ENCODE measurements around the gene GSTCD.

GSTCD gene

DNA sequence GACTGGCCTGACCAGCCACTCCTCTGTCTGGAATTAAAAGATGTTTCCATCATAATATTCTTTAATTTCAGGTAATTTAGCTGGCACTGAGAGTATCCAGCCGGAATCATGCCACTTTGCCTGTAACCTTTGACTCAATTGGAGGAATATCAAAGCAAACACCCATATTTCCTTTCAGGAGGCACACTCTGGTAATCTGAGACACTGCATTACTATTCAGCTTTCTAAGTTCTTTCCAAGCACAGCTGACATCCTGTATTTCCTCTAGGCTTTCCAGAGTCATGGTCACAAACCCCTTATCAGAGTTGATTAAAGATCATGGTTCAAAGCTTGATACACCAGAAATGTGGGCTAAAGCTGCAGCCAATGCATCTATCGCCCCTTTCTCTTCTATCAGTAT, 29.4 kb upstream of the GSTCD start:
- no peak overlapping the region for H3K4me3 ChIP-seq (ENCODE audit: low read length, poor library complexity, severe bottlenecking)
- no peaks in the 10 kb centered on the region for H3K79me2 ChIP-seq (ENCODE audit: insufficient read depth, low read length)
- no peaks in the 10 kb centered on the region for H3K4me1 ChIP-seq (ENCODE audit: insufficient read depth, low read length, poor library complexity, severe bottlenecking)
- H3K27me3 ChIP-seq (ENCODE audit: insufficient read depth, low read length, poor library complexity, severe bottlenecking), result no peaks in the 10 kb centered on the region
- no peak overlapping the region for H2AFZ ChIP-seq (ENCODE audit: low read length)
- no peak overlapping the region for H3K4me2 ChIP-seq (ENCODE audit: low read depth, low read length, poor library complexity, severe bottlenecking)
- no peak for TF ChIP-seq EZH2phosphoT487 (IDR thresholded peaks at IDR 0.05; ENCODE audit: borderline replicate concordance)
- TF ChIP-seq, protein P1, sequence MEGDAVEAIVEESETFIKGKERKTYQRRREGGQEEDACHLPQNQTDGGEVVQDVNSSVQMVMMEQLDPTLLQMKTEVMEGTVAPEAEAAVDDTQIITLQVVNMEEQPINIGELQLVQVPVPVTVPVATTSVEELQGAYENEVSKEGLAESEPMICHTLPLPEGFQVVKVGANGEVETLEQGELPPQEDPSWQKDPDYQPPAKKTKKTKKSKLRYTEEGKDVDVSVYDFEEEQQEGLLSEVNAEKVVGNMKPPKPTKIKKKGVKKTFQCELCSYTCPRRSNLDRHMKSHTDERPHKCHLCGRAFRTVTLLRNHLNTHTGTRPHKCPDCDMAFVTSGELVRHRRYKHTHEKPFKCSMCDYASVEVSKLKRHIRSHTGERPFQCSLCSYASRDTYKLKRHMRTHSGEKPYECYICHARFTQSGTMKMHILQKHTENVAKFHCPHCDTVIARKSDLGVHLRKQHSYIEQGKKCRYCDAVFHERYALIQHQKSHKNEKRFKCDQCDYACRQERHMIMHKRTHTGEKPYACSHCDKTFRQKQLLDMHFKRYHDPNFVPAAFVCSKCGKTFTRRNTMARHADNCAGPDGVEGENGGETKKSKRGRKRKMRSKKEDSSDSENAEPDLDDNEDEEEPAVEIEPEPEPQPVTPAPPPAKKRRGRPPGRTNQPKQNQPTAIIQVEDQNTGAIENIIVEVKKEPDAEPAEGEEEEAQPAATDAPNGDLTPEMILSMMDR (conservative IDR thresholded peaks at IDR 0.05; ENCODE audit: low read length), result no peak
- H3K36me3 ChIP-seq (ENCODE audit: insufficient read depth, low read length), result peaks cover 23% of the 10 kb centered on the region; the same call in 1 of the 2 replicates
- H3K9me2 ChIP-seq (replicated peaks; ENCODE audit: low read depth, low read length), result no peaks in the 10 kb centered on the region
- H3F3A ChIP-seq (ENCODE audit: low read depth), result no peaks in the 10 kb centered on the region
- H4K20me1 ChIP-seq (ENCODE audit: insufficient read depth, low read length, poor library complexity, severe bottlenecking), result no peaks in the 10 kb centered on the region
- H3K9me3 ChIP-seq (ENCODE audit: insufficient read depth, low read depth, low read length), result no peaks in the 10 kb centered on the region
- no peak overlapping the region for H3K9ac ChIP-seq (ENCODE audit: low read depth, low read length, poor library complexity, severe bottlenecking)

DNA sequence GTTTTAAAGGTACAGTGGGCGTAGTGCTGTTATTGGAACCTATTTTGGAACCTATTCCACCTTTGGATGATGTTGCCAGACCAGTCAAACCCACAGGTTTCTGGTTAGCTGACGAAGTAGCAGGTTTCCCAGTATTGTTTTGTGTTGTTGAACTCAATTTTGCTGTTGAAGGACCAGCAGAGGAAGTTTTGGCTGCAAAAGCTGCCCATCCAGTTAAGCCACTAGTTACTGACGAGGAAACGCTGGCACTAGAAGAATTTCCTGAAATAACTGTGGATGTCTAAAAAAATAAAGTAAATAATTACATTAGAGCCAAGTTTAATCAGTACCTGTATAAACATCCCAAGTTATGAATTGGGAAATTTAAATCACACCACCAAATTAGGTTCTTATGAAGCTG, 25.5 kb upstream of the GSTCD start:
- H3K4me3 ChIP-seq (ENCODE audit: low read length, poor library complexity, severe bottlenecking), result no peak overlapping the region
- H3K4me2 ChIP-seq (ENCODE audit: low read depth, low read length, poor library complexity, severe bottlenecking), result no peak overlapping the region
- no peaks in the 10 kb centered on the region for H3K4me1 ChIP-seq (ENCODE audit: insufficient read depth, low read length, poor library complexity, severe bottlenecking)
- H3K27me3 ChIP-seq (ENCODE audit: insufficient read depth, low read length, poor library complexity, severe bottlenecking), result no peaks in the 10 kb centered on the region
- no peak overlapping the region for H2AFZ ChIP-seq (ENCODE audit: low read length)
- H3K9me3 ChIP-seq (ENCODE audit: insufficient read depth, low read depth, low read length), result no peaks in the 10 kb centered on the region
- no peak overlapping the region for H3K9ac ChIP-seq (ENCODE audit: low read depth, low read length, poor library complexity, severe bottlenecking)
- H4K20me1 ChIP-seq (ENCODE audit: insufficient read depth, low read length, poor library complexity, severe bottlenecking), result no peaks in the 10 kb centered on the region
- no peaks in the 10 kb centered on the region for H3F3A ChIP-seq (ENCODE audit: low read depth)
- H3K9me2 ChIP-seq (replicated peaks; ENCODE audit: low read depth, low read length), result no peaks in the 10 kb centered on the region
- H3K79me2 ChIP-seq (ENCODE audit: insufficient read depth, low read length), result no peaks in the 10 kb centered on the region
- no peak for TF ChIP-seq EZH2phosphoT487 (IDR thresholded peaks at IDR 0.05; ENCODE audit: borderline replicate concordance)
- TF ChIP-seq, protein P1 (conservative IDR thresholded peaks at IDR 0.05; ENCODE audit: low read length), result no peak
- H3K36me3 ChIP-seq (ENCODE audit: insufficient read depth, low read length), result peaks cover 47% of the 10 kb centered on the region

DNA sequence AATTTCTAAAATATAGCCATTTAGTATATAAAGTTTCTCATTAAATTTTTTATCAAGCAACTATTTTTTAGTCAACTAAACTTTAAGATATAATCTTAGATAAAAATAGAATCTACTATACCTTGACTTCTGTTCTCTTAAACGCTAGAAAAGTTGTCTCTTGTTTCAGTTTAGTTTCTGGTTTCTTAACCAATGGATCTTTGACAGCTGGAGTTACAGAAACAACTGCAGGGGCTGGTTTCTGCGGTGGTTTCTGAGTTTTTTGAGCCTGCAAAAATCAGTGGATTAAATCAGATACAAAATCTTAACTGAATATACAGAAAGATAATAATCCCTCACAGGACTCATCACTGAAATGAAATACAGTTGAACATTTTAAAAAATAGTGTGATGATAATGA, 22.0 kb upstream of the GSTCD start:
- H3K9ac ChIP-seq (ENCODE audit: low read depth, low read length, poor library complexity, severe bottlenecking), result no peak overlapping the region
- H3K4me2 ChIP-seq (ENCODE audit: low read depth, low read length, poor library complexity, severe bottlenecking), result no peak overlapping the region
- H3K36me3 ChIP-seq (ENCODE audit: insufficient read depth, low read length), result peaks cover 70% of the 10 kb centered on the region
- no peaks in the 10 kb centered on the region for H3K9me2 ChIP-seq (replicated peaks; ENCODE audit: low read depth, low read length)
- H3K4me1 ChIP-seq (ENCODE audit: insufficient read depth, low read length, poor library complexity, severe bottlenecking), result no peaks in the 10 kb centered on the region
- no peaks in the 10 kb centered on the region for H3K9me3 ChIP-seq (ENCODE audit: insufficient read depth, low read depth, low read length)
- no peak overlapping the region for H3K4me3 ChIP-seq (ENCODE audit: low read length, poor library complexity, severe bottlenecking)
- H3K79me2 ChIP-seq (ENCODE audit: insufficient read depth, low read length), result no peaks in the 10 kb centered on the region
- no peak for TF ChIP-seq EZH2phosphoT487 (IDR thresholded peaks at IDR 0.05; ENCODE audit: borderline replicate concordance)
- TF ChIP-seq, protein P1 (conservative IDR thresholded peaks at IDR 0.05; ENCODE audit: low read length), result no peak
- H3K27me3 ChIP-seq (ENCODE audit: insufficient read depth, low read length, poor library complexity, severe bottlenecking), result no peaks in the 10 kb centered on the region
- no peaks in the 10 kb centered on the region for H4K20me1 ChIP-seq (ENCODE audit: insufficient read depth, low read length, poor library complexity, severe bottlenecking)
- H3F3A ChIP-seq (ENCODE audit: low read depth), result no peaks in the 10 kb centered on the region
- no peak overlapping the region for H2AFZ ChIP-seq (ENCODE audit: low read length)

Data from Loucy (cell line).